ENCODE measurements around the gene HOXB6.

DNA sequence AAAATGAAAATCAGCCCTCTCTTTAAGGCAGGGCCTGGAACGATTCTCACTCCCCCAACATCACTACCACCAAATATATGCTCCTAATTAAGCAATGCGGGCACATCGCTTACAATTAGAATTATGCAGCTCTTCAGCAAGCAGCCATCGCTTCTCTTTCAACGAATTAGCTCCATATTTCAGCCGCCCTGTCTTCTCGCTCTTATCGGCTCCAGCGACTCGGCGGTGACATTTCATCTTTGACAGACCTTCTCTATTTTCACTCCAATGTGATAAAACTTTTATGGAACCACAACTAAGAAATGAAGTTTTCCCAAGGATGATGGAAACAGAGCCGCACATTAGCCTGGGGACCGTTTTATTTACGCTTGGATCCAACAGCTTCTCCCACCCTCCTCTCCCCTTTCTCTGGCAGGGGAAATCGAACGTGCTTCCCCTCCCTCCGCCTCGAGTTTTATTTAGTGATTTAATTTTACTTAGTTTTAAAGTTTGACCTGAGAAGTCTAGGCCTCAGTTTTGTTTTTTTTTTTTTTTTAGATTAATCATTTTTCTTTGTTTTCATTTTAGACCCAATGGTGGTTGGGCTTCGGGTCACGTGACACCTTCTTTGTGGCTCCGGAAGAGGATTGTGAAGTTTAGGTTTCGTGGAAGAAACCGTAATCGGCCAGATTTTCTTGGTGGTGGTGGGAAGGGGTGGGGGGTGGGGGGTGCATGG, 56.8 kb downstream of the HOXB6 start:
- TF ChIP-seq EZH2 (IDR thresholded peaks at IDR 0.05; ENCODE audit: borderline replicate concordance, low read depth, low read length, poor library complexity, severe bottlenecking) = no peak
- TF ChIP-seq CTCF (conservative IDR thresholded peaks at IDR 0.05; ENCODE audit: low read depth, low read length) = no peak
